Psoas muscle (tissue), 8 donors: ENCODE results near the gene PRKCH. TPM values are rescaled to one million over a fixed set of nuclear protein-coding genes. Genes with fewer than 3 reads are reported as not detected.

Experiments used
- ATAC-seq, 4 donors: fragments of 200-7000 bp; cut with Tn5 transposase; one replicate each; pipeline ENCODE4 v1.9.1; 2020; ENCODE audit warnings: moderate library complexity in 3 of 4, mild to moderate bottlenecking in 2 of 4
- DNase-seq, 2 donors: peaks; one replicate each; pipeline ENCODE4 v3.0.0-alpha.2; 2020
- H3K27ac ChIP-seq: fragments of 200-600 bp; one replicate; pipeline ENCODE4 v1.8.0; 2022
- H3K27me3 ChIP-seq, 3 donors: fragments of 200-600 bp in 1 of 3; one replicate each; pipeline versions ENCODE4 v1.6.1 to v1.8.0; 2013 to 2022; ENCODE audit warnings: low read length in 2 of 3, mild to moderate bottlenecking in 2 of 3, moderate library complexity in 1 of 3; ENCODE audit not compliant: insufficient read depth in 3 of 3
- H3K36me3 ChIP-seq, 2 donors: fragments of 200-600 bp in 1 of 2; one replicate each; pipeline versions ENCODE4 v1.6.1 to v1.8.0; 2013 to 2022; ENCODE audit warnings: low read depth in 1 of 2, mild to moderate bottlenecking in 1 of 2, moderate library complexity in 1 of 2; ENCODE audit not compliant: insufficient read depth in 1 of 2
- H3K4me1 ChIP-seq: fragments of 200-600 bp; one replicate; pipeline ENCODE4 v1.8.0; 2022
- H3K4me3 ChIP-seq: fragments of 200-600 bp; one replicate; pipeline ENCODE4 v1.8.0; 2022; ENCODE audit warnings: mild to moderate bottlenecking
- H3K9me3 ChIP-seq: fragments of 200-600 bp; one replicate; pipeline ENCODE4 v1.8.0; 2022
- CTCF ChIP-seq: fragments of 200-600 bp; IDR thresholded peaks from one replicate; pipeline ENCODE4 v1.8.0; 2022; ENCODE audit warnings: antibody characterized with exemption
- WGBS, 3 donors: extraction: QIAGEN DNeasy Blood & Tissue Kit; methylation state at CpG; one replicate each; pipeline versions ENCODE4 v1.1.6 to v1.1.7; 2013; 5-methylcytosine and 5-hydroxymethylcytosine counted together
- intact Hi-C, 2 donors: fragments of 100-400 bp; cut with DNase I; formaldehyde crosslinking; loops; one replicate each; pipeline versions ENCODE4 v1.11.0 to v1.14.2; 2022
- polyA plus RNA-seq, 3 donors: library from polyadenylated mRNA; stranded (reverse); fragments of 200-250 nt; gene quantifications; one replicate each; pipeline ENCODE4 v1.2.3, GENCODE V29; 2013
- total RNA-seq, 4 donors: library from RNA; stranded (reverse); fragmentation: NEBNext Ultra II Directional in 2 of 4; extraction: Animal tissue kit (Norgen Biotek cat#: 25700) in 2 of 4; gene quantifications; one replicate each; pipeline versions ENCODE4 v1.2.1 to v1.2.4, GENCODE V29; 2021 to 2023
- donor health status: healthy with polysubstance abuse.
- donor health status: DM: no; HTN: no; CAD: no; lungs with moderate emphysema.
- donor health status: Bipolar disorder and iron deficiency.
- donor health status: healthy.
- donor health status: DM: yes; HTN: yes; CAD: no.
- donor health status: DM: no; HTN: no; CAD: no.
- donor health status: DM: no; HTN: no; CAD: no.
- donor health status: DM: yes; HTN: yes; CAD: no.

The PRKCH gene
- total and polyA plus RNA-seq, 7 donors = 5.9 to 17.9 (median 11.1) TPM

GRCh38 chr14:61322799-61323290, 1.5 kb downstream of the PRKCH start:
- intact Hi-C loops = loop anchor here in 1 of 2 donors (10.0 kb wide), 1 partner anchor 122 kb away; no protein-coding TSS in a partner anchor
- Histone ChIP-seq H3K4me3 (peak overlapping the region; percentile 83), H3K36me3 (no peaks in the 10 kb centered on the region), H3K27me3 (peaks cover 0 to 11% (median 0%) of the 10 kb centered on the region in 3 donors), H3K27ac (peak overlapping the region; percentile 76), H3K9me3 (peaks cover 7% of the 10 kb centered on the region), H3K4me1 (no peaks in the 10 kb centered on the region)
- 16 to 25% (median 24%) methylated on average over 13 of the region's 13 CpGs for WGBS, 3 donors
- ATAC-seq (peak in 2 of 4 donors; percentile 9 to 17), DNase-seq (no peak)
- TF ChIP-seq CTCF = no peak

- WGBS, 3 donors = 66 to 69% (median 66%) methylated on average over 6 of the region's 6 CpGs
- DNase-seq (no peak), ATAC-seq (no peak)
- no peak for TF ChIP-seq CTCF
- Histone ChIP-seq H3K4me1 (no peaks in the 10 kb centered on the region), H3K27ac (peak overlapping the region; percentile 31), H3K27me3 (peaks cover 0 to 11% (median 0%) of the 10 kb centered on the region in 3 donors), H3K4me3 (peak overlapping the region; percentile 83), H3K9me3 (peaks cover 7% of the 10 kb centered on the region), H3K36me3 (no peaks in the 10 kb centered on the region)
- intact Hi-C loops = loop anchor here in 1 of 2 donors (10.0 kb wide), 1 partner anchor 121 kb away; no protein-coding TSS in a partner anchor
Observed at GRCh38 chr14:61323970-61324369, 2.6 kb downstream of the PRKCH start.

- ATAC-seq = no peak
- Histone ChIP-seq H3K27me3 (peaks cover 0 to 11% (median 0%) of the 10 kb centered on the region in 3 donors), H3K27ac (no peak overlapping the region), H3K36me3 (no peaks in the 10 kb centered on the region), H3K9me3 (peaks cover 7% of the 10 kb centered on the region), H3K4me3 (no peak overlapping the region), H3K4me1 (no peaks in the 10 kb centered on the region)
- TF ChIP-seq CTCF = no peak
- intact Hi-C loops = loop anchor here in 1 of 2 donors (10.0 kb wide), 1 partner anchor 120 kb away; no protein-coding TSS in a partner anchor
- no peak for DNase-seq
- WGBS, 3 donors = 77 to 94% (median 87%) methylated on average over 1 of the region's 1 CpG
Observed at GRCh38 chr14:61325166-61325565, 3.8 kb downstream of the PRKCH start.

- Histone ChIP-seq H3K27ac (no peak overlapping the region), H3K36me3 (no peaks in the 10 kb centered on the region), H3K27me3 (peaks cover 0 to 8% (median 0%) of the 10 kb centered on the region in 3 donors), H3K4me1 (no peaks in the 10 kb centered on the region), H3K4me3 (no peak overlapping the region), H3K9me3 (peaks cover 7% of the 10 kb centered on the region)
- DNase-seq (no peak), ATAC-seq (no peak)
- 93 to 96% (median 94%) methylated on average over 1 of the region's 1 CpG for WGBS, 3 donors
- intact Hi-C loops = loop anchor here in 1 of 2 donors (10.0 kb wide), 1 partner anchor 119 kb away; no protein-coding TSS in a partner anchor
- TF ChIP-seq CTCF = no peak
Observed at GRCh38 chr14:61326146-61326545, 4.8 kb downstream of the PRKCH start.
